ENCODE measurements around the gene MRPS9.

DNA sequence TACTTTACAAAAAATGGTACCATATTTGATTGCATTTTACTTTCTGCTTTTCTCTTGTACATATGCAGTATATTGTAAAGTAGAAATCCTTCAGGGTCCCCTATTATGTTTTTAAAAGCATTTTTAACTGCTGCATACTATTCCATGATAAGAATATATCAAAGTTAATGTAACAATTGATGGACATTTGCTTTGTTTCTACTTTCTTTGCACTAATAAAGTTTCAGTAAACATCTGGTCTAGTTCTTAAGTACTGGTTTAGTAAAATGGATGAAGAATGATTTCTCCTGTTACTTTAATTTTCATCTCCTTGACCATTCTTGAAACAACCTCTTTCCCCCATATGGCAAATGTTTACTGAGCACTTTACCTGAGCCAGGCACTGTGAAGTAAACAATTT lies 1.7 kb downstream of the MRPS9 start:
- TF ChIP-seq, protein P1, sequence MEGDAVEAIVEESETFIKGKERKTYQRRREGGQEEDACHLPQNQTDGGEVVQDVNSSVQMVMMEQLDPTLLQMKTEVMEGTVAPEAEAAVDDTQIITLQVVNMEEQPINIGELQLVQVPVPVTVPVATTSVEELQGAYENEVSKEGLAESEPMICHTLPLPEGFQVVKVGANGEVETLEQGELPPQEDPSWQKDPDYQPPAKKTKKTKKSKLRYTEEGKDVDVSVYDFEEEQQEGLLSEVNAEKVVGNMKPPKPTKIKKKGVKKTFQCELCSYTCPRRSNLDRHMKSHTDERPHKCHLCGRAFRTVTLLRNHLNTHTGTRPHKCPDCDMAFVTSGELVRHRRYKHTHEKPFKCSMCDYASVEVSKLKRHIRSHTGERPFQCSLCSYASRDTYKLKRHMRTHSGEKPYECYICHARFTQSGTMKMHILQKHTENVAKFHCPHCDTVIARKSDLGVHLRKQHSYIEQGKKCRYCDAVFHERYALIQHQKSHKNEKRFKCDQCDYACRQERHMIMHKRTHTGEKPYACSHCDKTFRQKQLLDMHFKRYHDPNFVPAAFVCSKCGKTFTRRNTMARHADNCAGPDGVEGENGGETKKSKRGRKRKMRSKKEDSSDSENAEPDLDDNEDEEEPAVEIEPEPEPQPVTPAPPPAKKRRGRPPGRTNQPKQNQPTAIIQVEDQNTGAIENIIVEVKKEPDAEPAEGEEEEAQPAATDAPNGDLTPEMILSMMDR (IDR thresholded peaks at IDR 0.05; ENCODE audit: low read depth, low read length, poor library complexity, severe bottlenecking), result no peak
- TF ChIP-seq EZH2phosphoT487 (IDR thresholded peaks at IDR 0.05; ENCODE audit: borderline replicate concordance, low read length), result no peak
